Stomach (tissue), 9 donors: ENCODE measurements around the gene ATP11C. TPM values are rescaled to one million over a fixed set of nuclear protein-coding genes. Genes with fewer than 3 reads are reported as not detected.

Source experiments
- DNase-seq, 2 donors: peaks; one replicate each; pipeline versions ENCODE4 v3.0.0 to v3.0.0-alpha.2; 2013 to 2019
- H3K27ac ChIP-seq, 5 donors: fragments of 200-600 bp in 4 of 5; sonication (generic) in 4 of 5; one replicate each; pipeline ENCODE4 v1.5.1; 2013 to 2019; ENCODE audit warnings: mild to moderate bottlenecking in 1 of 5, moderate library complexity in 1 of 5
- H3K27me3 ChIP-seq, 3 donors: fragments of 200-600 bp; sonication (generic); one replicate each; pipeline ENCODE4 v1.5.1; 2017 to 2019; ENCODE audit warnings: mixed run types in 1 of 3
- H3K36me3 ChIP-seq, 4 donors: fragments of 200-600 bp; sonication (generic); 1 replicate in 3 of 4; 2 replicates in 1 of 4; pipeline ENCODE4 v1.5.1; 2016 to 2019
- H3K4me1 ChIP-seq, 4 donors: fragments of 200-600 bp; sonication (generic); one replicate each; pipeline ENCODE4 v1.5.1; 2016 to 2019
- H3K4me3 ChIP-seq, 4 donors: fragments of 200-600 bp; sonication (generic) in 3 of 4; one replicate each; pipeline ENCODE4 v1.5.1; 2016 to 2019; ENCODE audit warnings: mild to moderate bottlenecking in 1 of 4
- H3K9me3 ChIP-seq, 4 donors: fragments of 200-600 bp; sonication (generic); one replicate each; pipeline ENCODE4 v1.5.1; 2016 to 2019
- EP300 ChIP-seq: sonication (generic); formaldehyde crosslinking; IDR thresholded peaks from one replicate; pipeline ENCODE4 v1.6.1; 2017; ENCODE audit warnings: antibody characterized with exemption
- POLR2A ChIP-seq, 4 donors: fragments of 450-650 bp; IDR thresholded peaks; one replicate each; pipeline ENCODE4 v1.6.1; 2016; ENCODE audit warnings: antibody characterized with exemption in 4 of 4, control low read depth in 2 of 4, mild to moderate bottlenecking in 1 of 4, moderate library complexity in 1 of 4
- POLR2AphosphoS5 ChIP-seq, 3 donors: sonication (generic); formaldehyde crosslinking; IDR thresholded peaks; one replicate each; pipeline ENCODE4 v1.6.1; 2016; ENCODE audit warnings: antibody characterized with exemption in 3 of 3
- WGBS, 5 donors: extraction: QIAGEN DNeasy Blood & Tissue Kit in 3 of 5; methylation state at CpG; one replicate each; pipeline versions ENCODE4 v1.1.5 to v1.1.7; 2013 to 2018; 5-methylcytosine and 5-hydroxymethylcytosine counted together
- intact Hi-C: fragments of 100-400 bp; cut with DNase I; formaldehyde crosslinking; loops from one replicate; pipeline ENCODE4 v1.15.1; 2023; ENCODE audit warnings: low total_unique reads
- polyA plus RNA-seq, 3 donors: library from polyadenylated mRNA; stranded (reverse); fragments of 200-250 nt; gene quantifications; one replicate each; pipeline ENCODE4 v1.2.3, GENCODE V29; 2013
- total RNA-seq, 5 donors: library from RNA; depleted of rRNA; stranded (reverse); fragments of >200 nt; gene quantifications; one replicate each; pipeline versions ENCODE4 v1.1.0 to v1.2.3, GENCODE V29; 2014 to 2016
- TF ChIP-seq, protein P1 (sequence below), 7 experiments: fragments of 450-650 bp in 4 of 7; fragments of 200-600 bp in 3 of 7; sonication (generic) in 3 of 7; IDR thresholded peaks; one replicate each; pipeline ENCODE4 v1.5.1; 2016 to 2019; ENCODE audit warnings: antibody characterized with exemption in 7 of 7, control low read depth in 2 of 7, mild to moderate bottlenecking in 1 of 7
- donor health status: healthy with polysubstance abuse.
- donor health status: Bipolar disorder and iron deficiency.
- donor health status: healthy.

The ATP11C gene
- total and polyA plus RNA-seq, 8 donors, result 3.3 to 46.4 (median 10.9) TPM

DNA sequence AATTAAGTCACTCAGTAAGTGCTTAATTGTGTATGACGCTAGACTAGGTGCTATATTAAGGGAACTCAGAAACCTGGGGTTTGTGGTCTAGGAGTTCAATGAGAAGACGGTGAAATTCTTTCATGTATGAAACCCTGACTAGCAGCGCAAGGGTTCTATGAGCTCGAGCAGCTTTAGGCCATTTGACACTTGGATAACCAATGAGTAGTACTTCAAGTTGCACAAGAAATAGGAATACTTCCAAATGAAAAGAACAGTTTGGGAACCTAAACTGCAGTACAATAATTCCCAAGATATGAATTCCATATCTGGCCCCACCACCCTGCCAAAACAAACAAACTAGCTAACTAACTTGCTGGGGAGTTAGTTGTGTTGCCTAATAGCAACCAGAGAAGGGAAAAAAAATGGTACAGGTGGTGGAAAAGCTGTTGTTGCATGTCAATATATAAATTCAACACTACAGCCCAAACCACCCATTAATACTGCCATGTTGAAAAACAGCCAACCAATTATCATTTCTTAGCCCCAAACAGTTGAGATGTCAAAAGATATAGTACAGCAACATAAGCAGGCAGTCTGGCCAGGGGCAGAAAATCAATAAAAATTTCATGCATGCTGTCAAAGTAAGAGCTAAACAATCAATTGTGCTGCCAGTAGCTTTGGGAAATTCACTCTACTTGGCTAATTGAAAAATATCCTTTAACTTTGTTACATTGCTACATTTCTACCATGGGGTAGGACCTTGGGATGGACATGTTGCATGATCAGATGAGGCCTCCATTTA lies 170.3 kb downstream of the ATP11C start:
- peak in 1 of 2 donors; percentile 38 for DNase-seq
- 50 to 76% (median 62%) methylated on average over 4 of the region's 4 CpGs for WGBS, 5 donors
- Histone ChIP-seq H3K4me3 (no peak overlapping the region), H3K36me3 (peaks cover 0 to 22% (median 11%) of the 10 kb centered on the region in 4 donors), H3K4me1 (no peaks in the 10 kb centered on the region), H3K27me3 (no peaks in the 10 kb centered on the region), H3K27ac (no peak overlapping the region), H3K9me3 (no peaks in the 10 kb centered on the region)
- intact Hi-C loops, result no loop called here
- TF ChIP-seq POLR2A (IDR thresholded peaks at IDR 0.05) (no peak), EP300 (no peak), POLR2AphosphoS5 (IDR thresholded peaks at IDR 0.05) (no peak)
- TF ChIP-seq, protein P1, sequence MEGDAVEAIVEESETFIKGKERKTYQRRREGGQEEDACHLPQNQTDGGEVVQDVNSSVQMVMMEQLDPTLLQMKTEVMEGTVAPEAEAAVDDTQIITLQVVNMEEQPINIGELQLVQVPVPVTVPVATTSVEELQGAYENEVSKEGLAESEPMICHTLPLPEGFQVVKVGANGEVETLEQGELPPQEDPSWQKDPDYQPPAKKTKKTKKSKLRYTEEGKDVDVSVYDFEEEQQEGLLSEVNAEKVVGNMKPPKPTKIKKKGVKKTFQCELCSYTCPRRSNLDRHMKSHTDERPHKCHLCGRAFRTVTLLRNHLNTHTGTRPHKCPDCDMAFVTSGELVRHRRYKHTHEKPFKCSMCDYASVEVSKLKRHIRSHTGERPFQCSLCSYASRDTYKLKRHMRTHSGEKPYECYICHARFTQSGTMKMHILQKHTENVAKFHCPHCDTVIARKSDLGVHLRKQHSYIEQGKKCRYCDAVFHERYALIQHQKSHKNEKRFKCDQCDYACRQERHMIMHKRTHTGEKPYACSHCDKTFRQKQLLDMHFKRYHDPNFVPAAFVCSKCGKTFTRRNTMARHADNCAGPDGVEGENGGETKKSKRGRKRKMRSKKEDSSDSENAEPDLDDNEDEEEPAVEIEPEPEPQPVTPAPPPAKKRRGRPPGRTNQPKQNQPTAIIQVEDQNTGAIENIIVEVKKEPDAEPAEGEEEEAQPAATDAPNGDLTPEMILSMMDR (IDR thresholded peaks at IDR 0.05), result no peak

- WGBS, 5 donors, result 55 to 81% (median 75%) methylated on average over 4 of the region's 4 CpGs
- Histone ChIP-seq H3K36me3 (peaks cover 0 to 9% (median 0%) of the 10 kb centered on the region in 4 donors), H3K4me3 (no peak overlapping the region), H3K9me3 (peaks cover 0 to 9% (median 5%) of the 10 kb centered on the region in 4 donors), H3K27ac (no peak overlapping the region), H3K4me1 (no peaks in the 10 kb centered on the region), H3K27me3 (no peaks in the 10 kb centered on the region)
- DNase-seq, result no peak
- TF ChIP-seq POLR2A (IDR thresholded peaks at IDR 0.05), result no peak
- TF ChIP-seq, protein P1 (IDR thresholded peaks at IDR 0.05), result no peak
- no peak for TF ChIP-seq POLR2AphosphoS5 (IDR thresholded peaks at IDR 0.05)
- TF ChIP-seq EP300, result no peak
- intact Hi-C loops, result no loop called here
Observed at GRCh38 chrX:139759637-139760036, 173.2 kb downstream of the ATP11C start.

DNA sequence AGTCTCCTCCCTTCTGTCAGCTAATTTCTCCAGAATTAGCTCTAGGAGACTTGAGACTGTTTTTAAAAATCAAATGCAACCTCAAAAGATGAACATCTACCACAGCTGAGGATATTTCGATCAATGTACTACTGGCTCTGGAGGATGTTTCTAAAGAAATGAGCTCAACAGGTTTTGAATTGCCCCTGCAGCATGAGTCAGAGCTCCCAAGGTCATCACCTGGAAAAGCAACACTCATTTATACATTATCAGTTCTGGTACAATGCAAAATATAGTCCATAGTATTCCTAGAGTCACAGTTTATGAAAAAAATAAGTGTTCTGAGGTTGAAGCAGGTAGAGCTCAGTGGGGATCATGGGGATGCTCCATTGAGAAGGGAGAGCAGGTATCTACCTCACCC lies 174.0 kb downstream of the ATP11C start:
- TF ChIP-seq EP300 (no peak), POLR2A (IDR thresholded peaks at IDR 0.05) (no peak), POLR2AphosphoS5 (IDR thresholded peaks at IDR 0.05) (no peak)
- TF ChIP-seq, protein P1 (IDR thresholded peaks at IDR 0.05), result no peak
- Histone ChIP-seq H3K27ac (no peak overlapping the region), H3K4me3 (no peak overlapping the region), H3K9me3 (peaks cover 0 to 16% (median 11%) of the 10 kb centered on the region in 4 donors), H3K4me1 (no peaks in the 10 kb centered on the region), H3K27me3 (no peaks in the 10 kb centered on the region), H3K36me3 (peaks cover 0 to 10% (median 0%) of the 10 kb centered on the region in 4 donors)
- no peak for DNase-seq
- WGBS, 5 donors, result 50 to 89% (median 77%) methylated on average over 1 of the region's 1 CpG
- intact Hi-C loops, result no loop called here

- 51 to 79% (median 75%) methylated on average over 4 of the region's 4 CpGs for WGBS, 5 donors
- intact Hi-C loops, result no loop called here
- no peak for DNase-seq
Observed at GRCh38 chrX:139758250-139758649, 174.6 kb downstream of the ATP11C start.

More at GRCh38 chrX:139758250-139758649, 174.6 kb downstream of the ATP11C start:
- peaks cover 0 to 10% (median 0%) of the 10 kb centered on the region in 4 donors for H3K36me3 ChIP-seq
- H3K27ac ChIP-seq, result no peak overlapping the region
- no peaks in the 10 kb centered on the region for H3K4me1 ChIP-seq
- H3K9me3 ChIP-seq, result peaks cover 0 to 16% (median 11%) of the 10 kb centered on the region in 4 donors
- TF ChIP-seq EP300 (no peak), POLR2AphosphoS5 (IDR thresholded peaks at IDR 0.05) (no peak), POLR2A (IDR thresholded peaks at IDR 0.05) (no peak)
- TF ChIP-seq, protein P1 (IDR thresholded peaks at IDR 0.05), result no peak
- no peak overlapping the region for H3K4me3 ChIP-seq
- no peaks in the 10 kb centered on the region for H3K27me3 ChIP-seq
